Thoracic aorta (tissue), 2 donors: ENCODE data around the gene RAB40B. TPM values are rescaled to one million over a fixed set of nuclear protein-coding genes. Genes with fewer than 3 reads are reported as not detected.

ENCODE experiments used
- ATAC-seq: fragments of 150-250 bp; one replicate; pipeline ENCODE4 v1.8.0; 2017; ENCODE audit warnings: low read depth; ENCODE audit not compliant: insufficient number of reproducible peaks, low FRiP score
- DNase-seq: peaks from one replicate; pipeline ENCODE4 v3.0.0-alpha.2; 2020; ENCODE audit warnings: low spot score
- H3K27ac ChIP-seq, 2 donors: fragments of 200-600 bp; sonication (generic); 1 replicate in 1 of 2; 2 replicates in 1 of 2; pipeline ENCODE4 v1.5.1; 2016; ENCODE audit warnings: mild to moderate bottlenecking in 2 of 2, moderate library complexity in 2 of 2
- H3K27me3 ChIP-seq: fragments of 200-600 bp; sonication (generic); replicated peaks from 2 replicates; pipeline ENCODE4 v1.6.0; 2016; ENCODE audit warnings: mild to moderate bottlenecking; ENCODE audit not compliant: insufficient read depth
- H3K36me3 ChIP-seq: fragments of 200-600 bp; sonication (generic); one replicate; pipeline ENCODE4 v1.5.1; 2016
- H3K4me1 ChIP-seq, 2 donors: fragments of 200-600 bp; sonication (generic); 1 replicate in 1 of 2; 2 replicates in 1 of 2; pipeline versions ENCODE4 v1.5.1 to v1.6.0; 2016; ENCODE audit warnings: low read depth in 2 of 2, mild to moderate bottlenecking in 1 of 2; ENCODE audit not compliant: control insufficient read depth in 1 of 2
- H3K4me3 ChIP-seq: fragments of 200-600 bp; sonication (generic); 2 replicates; pipeline ENCODE4 v1.5.1; 2016; ENCODE audit warnings: mild to moderate bottlenecking
- H3K9me3 ChIP-seq: fragments of 200-600 bp; sonication (generic); 2 replicates; pipeline ENCODE4 v1.5.1; 2016
- total RNA-seq, 2 donors: library from RNA; depleted of rRNA; stranded (reverse); fragments of >200 nt; gene quantifications; one replicate each; pipeline versions ENCODE4 v1.1.0 to v1.2.3, GENCODE V29; 2016
- TF ChIP-seq, protein P1 (sequence below): fragments of 200-600 bp; sonication (generic); IDR thresholded peaks from one replicate; pipeline ENCODE4 v1.5.1; 2019; ENCODE audit warnings: antibody characterized with exemption

Gene RAB40B
- total RNA-seq, 2 donors from 2014 or later: 17.3 to 21.1 TPM

DNA sequence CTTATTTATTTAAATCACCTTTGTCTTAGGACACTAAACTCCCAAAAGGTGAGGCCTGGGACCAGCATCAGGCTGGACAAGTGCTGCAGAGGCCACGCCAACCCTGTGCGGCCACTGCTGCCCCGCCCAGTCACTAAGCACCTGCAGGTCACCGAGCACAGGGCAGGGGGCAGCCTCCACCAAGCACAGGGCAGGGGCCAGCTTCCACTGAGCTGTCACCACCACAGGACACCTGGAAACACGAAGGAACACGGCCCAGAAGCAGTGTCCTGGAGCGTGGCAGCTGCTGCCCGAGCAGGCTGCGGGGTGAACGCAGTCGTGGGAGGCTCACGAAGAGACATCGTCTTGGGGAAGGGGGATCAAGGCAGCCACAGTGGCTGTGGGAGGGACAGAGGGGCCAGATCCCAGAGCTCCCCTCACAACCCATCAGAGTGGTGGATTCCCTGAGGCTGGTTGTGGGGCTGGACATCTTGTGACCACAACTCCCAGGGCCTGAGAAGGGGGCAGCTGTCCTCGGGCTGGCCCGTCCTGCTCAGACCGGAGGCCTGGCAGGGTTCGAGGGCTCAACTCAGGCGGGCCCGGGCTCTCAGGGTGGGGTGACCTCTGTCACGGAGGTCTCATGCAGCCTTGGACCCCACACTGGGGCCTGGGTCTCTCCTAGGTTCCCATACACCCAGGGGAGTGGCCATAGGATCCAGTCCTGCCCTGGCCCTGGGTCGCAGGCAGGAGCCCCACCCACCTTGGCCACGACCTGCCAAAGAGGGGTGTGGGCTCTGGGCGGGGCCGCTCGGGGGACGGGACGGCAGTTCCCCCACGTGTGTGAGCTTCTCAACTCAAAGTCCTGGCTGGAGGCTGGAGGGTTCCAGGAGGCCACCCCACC, 18.7 kb downstream of the RAB40B start:
- Histone ChIP-seq H3K27ac (no peak overlapping the region), H3K4me1 (no peaks in the 10 kb centered on the region), H3K9me3 (peaks cover 3% of the 10 kb centered on the region), H3K27me3 (no peaks in the 10 kb centered on the region), H3K36me3 (no peaks in the 10 kb centered on the region), H3K4me3 (no peak overlapping the region)
- no peak for ATAC-seq
- no peak for DNase-seq
- TF ChIP-seq, protein P1, sequence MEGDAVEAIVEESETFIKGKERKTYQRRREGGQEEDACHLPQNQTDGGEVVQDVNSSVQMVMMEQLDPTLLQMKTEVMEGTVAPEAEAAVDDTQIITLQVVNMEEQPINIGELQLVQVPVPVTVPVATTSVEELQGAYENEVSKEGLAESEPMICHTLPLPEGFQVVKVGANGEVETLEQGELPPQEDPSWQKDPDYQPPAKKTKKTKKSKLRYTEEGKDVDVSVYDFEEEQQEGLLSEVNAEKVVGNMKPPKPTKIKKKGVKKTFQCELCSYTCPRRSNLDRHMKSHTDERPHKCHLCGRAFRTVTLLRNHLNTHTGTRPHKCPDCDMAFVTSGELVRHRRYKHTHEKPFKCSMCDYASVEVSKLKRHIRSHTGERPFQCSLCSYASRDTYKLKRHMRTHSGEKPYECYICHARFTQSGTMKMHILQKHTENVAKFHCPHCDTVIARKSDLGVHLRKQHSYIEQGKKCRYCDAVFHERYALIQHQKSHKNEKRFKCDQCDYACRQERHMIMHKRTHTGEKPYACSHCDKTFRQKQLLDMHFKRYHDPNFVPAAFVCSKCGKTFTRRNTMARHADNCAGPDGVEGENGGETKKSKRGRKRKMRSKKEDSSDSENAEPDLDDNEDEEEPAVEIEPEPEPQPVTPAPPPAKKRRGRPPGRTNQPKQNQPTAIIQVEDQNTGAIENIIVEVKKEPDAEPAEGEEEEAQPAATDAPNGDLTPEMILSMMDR: no peak

DNA sequence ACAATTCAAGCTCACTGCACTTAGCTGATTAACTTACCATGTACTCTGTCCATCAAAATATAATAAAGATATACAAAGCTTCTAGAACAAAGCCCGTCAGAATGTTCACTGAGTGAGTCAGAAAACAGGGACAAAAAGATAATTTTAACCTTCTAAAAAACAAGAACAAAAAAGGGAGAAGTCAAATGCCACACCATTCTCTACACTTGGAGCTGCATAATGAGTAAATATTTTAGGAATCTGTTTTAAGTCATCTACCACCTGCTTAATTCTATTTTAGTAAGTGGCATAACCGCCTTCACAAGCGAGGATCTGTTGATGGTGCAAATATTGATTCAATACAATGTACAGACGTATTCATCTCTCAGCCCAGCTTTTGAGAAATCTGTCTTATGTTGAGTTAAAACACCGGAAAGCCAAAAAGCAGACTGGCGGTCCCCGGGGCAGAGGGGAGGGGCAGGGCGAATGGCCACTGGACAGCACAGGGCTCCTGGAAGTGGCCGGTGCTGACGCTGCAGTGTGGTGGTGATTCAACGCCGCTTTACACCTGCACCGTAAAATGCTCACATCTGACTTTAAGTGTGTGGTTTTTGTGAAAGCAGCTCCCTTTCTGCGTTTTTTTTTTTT, 20.1 kb downstream of the RAB40B start:
- Histone ChIP-seq H3K9me3 (peaks cover 3% of the 10 kb centered on the region), H3K4me3 (no peak overlapping the region), H3K27ac (no peak overlapping the region), H3K36me3 (no peaks in the 10 kb centered on the region), H3K4me1 (no peaks in the 10 kb centered on the region), H3K27me3 (no peaks in the 10 kb centered on the region)
- ATAC-seq (no peak), DNase-seq (no peak)
- TF ChIP-seq, protein P1: no peak

GRCh38 chr17:82677353-82677925, 21.1 kb downstream of the RAB40B start:
- no peaks in the 10 kb centered on the region for H3K4me1 ChIP-seq
- TF ChIP-seq, protein P1: no peak
- H3K36me3 ChIP-seq: no peaks in the 10 kb centered on the region
- ATAC-seq: no peak
- H3K4me3 ChIP-seq: no peak overlapping the region
- H3K27ac ChIP-seq: no peak overlapping the region
- H3K9me3 ChIP-seq: peaks cover 3% of the 10 kb centered on the region
- no peak for DNase-seq
- no peaks in the 10 kb centered on the region for H3K27me3 ChIP-seq

DNA sequence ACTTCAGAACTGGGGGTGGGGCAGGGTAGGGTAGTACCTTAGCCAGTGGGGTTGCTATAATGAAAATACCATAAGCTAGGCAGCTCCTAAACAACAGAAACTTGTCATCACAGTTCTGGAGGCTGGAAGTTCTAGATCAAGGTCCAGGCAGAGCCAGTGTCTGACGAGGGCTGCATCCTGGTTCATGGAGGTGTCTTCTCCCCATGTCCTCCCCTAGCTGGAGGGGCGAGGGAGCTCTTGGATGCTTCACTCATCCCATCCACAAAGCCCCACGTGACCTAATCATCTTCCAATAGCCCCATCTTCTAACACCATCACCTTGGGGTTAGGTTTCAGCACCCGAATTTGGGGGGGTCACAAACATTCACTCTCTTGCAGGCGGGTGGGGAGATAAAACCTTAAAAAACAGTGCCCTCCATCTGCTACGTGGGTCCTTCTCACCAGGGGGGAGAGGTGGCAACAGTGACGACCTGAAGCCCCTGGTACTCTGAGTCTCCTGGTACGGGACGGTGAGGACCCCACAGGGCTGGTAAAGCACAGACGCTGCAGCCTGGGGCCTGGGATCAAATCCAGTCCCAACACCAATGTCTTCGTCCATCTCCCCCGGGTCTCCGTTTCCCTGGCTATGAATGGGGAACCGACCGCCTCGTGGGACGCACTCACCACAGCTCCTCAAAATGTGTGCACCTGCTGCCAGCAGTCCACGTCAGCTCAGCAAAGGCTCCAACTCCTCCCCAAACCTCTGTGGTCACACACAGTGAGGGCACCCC, 22.8 kb downstream of the RAB40B start:
- Histone ChIP-seq H3K27ac (no peak overlapping the region), H3K4me3 (no peak overlapping the region), H3K36me3 (no peaks in the 10 kb centered on the region), H3K4me1 (no peaks in the 10 kb centered on the region), H3K27me3 (no peaks in the 10 kb centered on the region), H3K9me3 (no peaks in the 10 kb centered on the region)
- TF ChIP-seq, protein P1: no peak
- DNase-seq: no peak
- no peak for ATAC-seq
